ENCODE measurements around the gene MACROH2A1. TPM values are rescaled to one million over a fixed set of nuclear protein-coding genes. Genes with fewer than 3 reads are reported as not detected.
A peak's percentile ranks its signal among the peaks of the same experiment; 100 is the strongest.

MACROH2A1 gene
- total RNA-seq, 1 donor from 2014 or later, result 218 TPM

DNA sequence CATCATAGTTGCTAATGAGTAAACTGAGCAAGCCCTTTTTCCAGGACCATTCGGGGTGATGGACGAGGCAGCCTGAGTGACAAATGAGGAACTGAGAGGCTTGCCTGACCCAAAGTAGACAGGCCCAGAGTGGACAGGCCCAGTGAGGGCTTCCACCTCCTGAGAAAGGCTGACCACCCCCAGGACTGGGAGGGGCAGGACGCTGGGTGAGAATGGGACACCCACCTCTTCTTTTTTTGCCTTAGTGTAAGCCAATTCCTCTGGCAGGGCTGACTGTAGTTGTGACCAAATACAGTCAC is 68.3 kb downstream of the MACROH2A1 start:
- DNase-seq, result no peak

DNA sequence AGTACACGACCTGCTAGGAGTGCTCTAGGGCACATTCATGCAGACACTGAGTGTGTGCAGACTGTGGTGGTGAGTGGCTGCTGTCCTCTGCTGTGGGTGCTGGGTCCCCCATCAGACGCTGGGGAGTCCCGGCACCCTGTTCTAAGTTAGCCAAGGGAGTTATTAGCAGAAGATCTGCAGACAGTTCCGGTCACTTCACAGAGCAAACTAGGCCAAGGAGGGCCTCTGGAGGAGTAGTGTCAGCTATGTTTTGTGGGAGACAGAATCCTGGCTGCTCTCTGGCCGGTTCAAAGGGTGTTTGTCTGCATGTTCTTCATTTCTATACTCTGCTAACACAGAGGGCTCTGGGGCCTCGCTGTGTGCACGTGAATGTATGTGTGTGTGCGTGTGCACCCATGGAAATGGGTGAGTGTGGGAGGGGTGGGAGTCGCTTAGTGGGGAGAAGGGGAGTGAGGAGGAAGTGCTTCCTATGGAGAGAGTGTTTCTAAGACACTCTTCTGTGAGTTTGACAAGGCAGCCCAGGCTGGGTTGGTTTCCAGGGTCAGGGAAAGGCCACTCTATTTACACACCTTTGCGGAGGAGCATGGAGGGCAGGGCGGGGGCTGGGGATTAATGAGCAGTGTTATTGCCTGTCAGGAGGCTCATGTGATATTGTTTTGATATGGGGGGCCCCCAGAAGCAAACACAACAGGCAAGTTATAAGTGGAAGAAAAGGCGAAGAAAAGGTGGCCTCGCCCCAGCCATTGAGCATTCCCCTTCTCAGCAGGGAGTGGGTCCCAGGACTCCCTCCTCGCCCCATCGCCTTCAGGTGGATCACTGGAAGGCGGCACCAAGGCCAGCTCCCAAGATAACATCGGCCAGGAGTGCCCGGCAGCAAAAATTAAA is 68.9 kb downstream of the MACROH2A1 start:
- no peak for DNase-seq

DNA sequence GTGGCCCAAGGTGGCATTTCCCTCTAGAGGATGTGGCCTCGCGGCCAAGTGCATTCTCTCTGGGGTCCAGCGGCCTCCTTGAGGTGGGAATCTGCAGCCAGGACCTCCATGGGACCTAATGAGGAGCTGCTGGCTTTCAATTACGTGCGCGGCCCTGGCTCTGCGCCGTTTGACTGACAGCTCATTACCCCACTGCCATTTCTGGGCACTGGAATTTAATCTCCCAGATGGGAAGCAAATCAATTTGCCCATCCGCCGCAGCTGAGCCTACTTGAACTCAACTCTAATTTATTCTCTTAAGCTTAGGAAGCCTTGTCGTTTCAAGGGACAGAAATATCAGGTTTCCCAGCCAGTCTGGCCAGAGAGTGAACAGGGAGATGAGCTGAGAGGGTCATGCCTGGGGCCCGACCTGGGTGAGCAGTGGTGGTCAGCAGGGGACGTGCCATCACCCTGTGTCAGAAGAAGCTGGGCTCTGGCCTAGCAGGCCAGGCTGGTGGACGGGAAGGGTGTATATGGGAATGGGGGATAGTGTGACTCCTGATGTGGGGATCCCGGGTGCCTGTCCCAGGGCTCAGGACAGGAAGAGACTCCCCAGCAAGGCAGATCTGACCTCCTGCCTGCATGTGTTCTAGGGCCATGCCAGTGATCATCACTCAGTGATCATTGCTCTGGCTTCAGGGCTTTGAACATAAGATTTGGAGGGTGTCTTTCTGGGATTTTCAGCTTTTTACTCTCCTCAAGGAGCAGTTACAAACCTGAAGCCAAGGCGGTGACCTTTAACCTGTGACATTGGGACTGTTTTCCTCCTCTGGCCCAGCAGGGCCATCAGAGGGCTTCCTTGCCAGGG is 69.7 kb downstream of the MACROH2A1 start:
- DNase-seq, result peak; percentile 55

DNA sequence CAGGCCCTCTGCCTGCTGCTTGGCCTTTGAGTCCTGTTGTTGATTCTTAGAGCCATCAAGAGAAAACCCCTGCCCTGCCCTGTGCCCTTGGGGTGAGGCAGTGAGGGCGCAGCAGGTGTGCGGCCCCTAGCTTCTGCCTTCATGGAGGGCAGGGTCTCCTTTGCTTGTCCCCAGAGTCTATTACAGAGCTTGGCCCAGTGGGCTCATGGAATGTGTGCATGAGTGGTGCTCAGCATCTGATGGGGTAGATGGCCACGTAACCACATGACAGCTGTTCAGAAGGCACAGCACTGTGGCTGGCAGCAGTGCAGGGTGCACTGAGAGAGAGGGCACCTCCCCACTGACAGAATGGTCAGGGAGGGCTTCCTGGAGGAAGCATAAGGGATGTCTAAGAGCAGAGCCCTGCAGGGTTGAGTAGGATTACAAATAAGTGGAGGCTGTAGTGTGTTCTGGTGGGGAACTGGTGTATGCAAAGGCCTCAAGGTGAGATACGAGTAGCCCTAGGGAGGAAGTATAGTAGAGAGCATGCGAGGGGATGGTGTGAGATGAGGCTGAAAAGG is 70.8 kb downstream of the MACROH2A1 start:
- no peak for DNase-seq

DNA sequence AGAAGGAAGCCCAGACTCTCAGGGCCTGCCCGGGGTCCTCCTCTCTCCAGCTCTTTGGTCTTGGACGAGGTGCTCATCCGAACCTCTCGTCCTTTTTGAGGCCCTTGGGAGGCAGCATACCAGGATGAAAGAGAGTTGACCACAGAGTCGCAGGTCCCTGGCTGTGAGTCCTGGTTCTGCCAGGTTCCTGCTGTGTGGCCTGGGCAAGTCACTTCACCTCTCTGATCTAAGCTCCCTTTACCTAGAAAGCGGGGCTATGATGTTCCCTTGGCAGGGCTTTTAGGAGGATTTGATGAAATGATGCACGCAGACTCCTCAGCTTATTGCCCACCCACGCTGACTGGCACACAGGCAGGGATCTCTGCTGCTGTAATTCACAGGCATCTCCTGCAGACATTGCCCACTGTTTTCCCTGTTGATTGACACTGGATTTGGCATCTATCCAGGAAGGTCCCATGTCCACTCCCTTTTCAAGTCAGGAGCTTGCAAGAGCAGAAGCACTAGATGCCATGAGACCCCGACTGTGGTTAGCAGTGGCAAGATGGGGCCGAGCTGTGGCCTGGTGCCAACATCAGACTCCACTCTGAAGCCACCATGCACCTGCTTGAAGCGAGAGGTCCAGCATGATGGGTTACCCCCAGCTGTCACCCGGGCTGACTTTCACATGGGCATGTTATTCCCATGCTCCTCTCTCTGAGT is 71.5 kb downstream of the MACROH2A1 start:
- DNase-seq, result peak; percentile 72

DNA sequence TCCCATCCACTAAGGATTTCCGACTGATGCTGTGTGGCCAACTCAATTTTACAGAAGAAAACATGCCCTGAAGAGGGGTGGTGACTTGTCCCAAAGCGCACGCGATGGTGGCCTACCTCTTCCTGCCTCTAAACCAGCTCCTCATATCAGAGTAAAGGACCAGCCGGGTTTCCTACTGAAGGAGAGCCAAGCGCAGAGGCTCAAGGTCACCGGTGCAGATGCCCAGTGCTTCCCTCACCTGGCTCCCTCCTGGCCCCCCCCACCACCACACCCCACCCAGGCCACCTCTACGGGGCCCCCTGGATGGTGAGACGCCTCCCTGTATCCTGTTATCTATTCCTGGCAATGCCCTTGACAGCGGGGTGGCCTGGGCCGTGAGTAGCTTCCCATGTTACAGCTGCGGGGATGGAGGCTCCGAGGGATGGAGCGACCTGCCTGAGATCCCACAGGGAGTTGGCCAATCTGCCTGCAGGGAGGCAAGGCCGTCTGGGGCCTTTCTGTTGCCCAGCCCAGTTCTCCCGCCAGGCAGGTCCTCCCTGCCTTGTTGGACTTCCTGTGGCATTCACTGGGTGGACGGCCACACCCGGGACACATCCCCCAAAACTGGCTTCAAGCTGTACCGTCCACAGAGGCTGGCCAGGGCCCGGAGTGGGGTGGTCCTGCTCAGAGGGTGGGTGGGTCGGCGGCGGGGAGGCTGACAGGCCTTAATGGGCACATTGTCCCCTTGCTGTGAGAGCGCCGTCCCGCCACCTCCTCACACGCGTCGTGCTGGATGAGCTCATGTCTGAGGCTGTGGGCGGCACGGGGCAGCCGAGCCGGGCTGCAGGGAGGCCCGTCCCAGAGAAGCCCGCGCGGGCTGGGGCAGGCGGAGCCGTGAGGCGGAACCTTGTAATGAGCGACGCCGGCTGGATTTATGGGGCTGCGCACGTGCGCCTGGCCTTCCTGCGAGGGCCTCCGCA is 72.5 kb downstream of the MACROH2A1 start:
- no peak for DNase-seq

DNA sequence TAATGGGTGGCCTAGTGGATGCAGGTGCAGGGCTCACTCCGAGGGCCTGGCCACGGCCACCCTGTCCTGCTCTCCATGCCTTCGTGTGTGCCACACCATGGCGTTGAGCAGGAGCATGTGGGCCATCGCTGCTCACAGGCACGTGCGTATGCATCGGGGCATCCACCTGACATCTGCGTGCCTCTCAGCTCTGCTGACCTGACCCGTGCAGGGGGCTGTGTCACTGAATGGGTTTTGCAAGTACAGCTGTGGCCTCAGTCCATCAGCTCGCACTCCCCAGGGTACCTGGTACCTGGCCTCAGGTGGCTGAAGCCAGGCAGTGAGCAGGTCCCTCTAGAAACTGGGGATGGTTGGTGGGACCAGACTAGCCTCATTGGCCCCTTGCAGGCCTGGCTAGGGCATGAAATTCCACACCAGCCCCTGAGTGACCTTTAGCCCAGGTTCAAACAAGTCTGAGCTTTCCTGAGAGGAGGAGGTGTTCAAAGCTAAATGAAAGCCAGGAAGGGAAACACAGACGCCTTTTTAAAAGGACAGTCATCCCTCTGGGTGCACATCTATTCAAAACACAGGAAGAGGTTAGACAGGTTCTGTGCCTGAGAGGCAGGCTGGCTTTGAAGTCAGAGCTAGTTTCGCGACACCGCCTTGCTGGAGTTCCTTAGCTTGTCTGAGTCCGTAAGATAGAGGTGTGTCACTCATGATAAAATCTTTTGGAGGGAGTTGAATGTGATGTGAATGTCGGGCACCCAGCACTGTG is 74.0 kb downstream of the MACROH2A1 start:
- DNase-seq, result no peak

DNA sequence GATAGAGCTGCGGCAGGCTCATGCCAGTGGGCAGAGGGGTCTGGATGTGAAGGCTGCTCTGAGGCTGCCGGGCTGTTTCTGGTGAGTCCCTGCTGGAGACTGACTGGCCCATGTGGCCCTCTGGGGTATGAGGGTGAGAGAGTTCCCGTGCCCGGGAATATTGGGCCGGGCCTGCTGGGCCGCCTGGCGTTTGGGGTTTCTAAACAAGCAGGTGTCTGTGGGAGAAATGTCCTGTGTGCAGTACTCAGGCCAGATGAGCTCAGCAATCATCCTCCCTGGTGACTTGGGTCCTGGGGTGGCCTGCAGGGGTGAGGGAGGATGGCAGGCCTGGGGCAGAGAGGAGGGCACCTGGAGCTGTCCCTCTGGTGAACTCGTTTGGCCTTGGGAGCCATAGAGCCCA is 74.9 kb downstream of the MACROH2A1 start:
- no peak for DNase-seq

DNA sequence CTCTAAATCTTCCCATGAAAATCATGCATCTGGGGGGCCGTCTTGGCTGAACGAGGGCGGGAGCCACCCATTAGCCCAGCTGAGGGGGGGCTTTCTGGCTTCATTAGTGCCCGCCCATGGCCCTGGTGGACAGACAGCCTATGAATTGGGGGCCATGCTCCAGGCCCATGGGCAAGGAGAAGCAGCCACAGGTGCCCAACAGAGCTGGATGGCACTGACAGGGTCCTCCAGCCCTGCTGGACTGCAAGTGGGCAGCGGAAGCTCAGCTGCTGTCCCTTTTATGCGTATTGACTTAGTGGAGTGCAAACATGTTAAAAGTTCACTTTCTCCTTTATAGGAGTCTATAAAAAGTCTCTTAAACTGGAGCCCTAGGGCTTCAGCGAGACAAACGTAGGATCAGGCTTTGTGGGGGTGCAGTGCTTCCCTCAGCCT is 75.3 kb downstream of the MACROH2A1 start:
- no peak for DNase-seq

DNA sequence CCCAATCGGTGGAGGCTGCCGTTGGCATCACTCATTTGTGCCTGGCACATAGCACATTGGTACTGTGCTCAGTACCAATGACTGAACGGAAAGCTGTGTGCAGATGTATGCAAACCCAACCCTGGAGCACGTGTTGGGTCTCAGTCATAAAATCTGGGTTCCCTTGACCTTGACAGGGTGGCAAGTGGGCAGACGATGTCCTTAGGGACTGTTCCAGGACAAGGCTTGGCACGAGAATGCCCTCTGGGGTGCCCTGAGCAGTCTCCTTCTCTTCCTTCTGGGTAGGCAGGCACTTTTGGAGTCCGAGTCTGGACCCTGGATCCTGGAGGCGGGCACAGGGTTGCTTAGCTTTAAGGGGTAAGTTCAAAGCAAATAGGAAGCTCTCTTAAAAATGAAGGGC is 75.8 kb downstream of the MACROH2A1 start:
- DNase-seq, result no peak

DNA sequence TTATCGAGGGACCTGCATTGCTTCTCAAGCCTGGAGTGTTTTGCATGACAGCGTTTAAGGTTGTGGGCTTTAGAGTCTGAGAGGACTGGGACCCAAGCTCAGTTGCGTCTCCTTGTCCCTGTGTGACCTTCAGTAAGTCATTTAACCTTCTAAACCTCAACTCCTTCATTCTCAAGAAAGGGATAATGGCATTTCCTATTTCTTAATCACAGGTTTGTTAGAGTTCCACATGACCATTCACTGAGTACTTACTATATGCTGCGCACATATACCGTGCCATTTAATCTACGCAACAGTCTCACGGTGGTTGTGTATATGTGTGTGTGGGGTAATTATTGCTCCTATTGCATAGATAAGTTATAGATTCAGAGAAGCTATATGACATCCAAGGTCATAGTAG is 76.3 kb downstream of the MACROH2A1 start:
- DNase-seq, result no peak

DNA sequence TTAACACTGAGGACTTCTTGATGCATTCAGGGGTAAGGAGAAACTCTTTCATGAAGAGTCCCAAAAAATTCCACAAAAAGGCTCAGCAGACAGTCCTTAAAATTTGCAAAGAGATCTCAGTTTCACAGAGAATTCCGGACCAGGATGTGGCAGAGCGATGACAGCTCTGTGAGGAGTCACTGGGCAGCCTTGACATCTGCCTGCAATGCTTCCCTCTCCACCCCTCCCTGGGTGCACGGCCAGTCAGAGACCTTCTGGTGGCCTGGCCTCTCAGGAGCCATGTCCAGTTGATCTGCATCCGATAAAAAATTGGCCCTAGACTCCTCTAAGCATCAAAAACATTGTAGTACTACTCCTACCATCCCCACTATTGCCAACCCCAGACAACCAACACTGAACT is 76.8 kb downstream of the MACROH2A1 start:
- no peak for DNase-seq

DNA sequence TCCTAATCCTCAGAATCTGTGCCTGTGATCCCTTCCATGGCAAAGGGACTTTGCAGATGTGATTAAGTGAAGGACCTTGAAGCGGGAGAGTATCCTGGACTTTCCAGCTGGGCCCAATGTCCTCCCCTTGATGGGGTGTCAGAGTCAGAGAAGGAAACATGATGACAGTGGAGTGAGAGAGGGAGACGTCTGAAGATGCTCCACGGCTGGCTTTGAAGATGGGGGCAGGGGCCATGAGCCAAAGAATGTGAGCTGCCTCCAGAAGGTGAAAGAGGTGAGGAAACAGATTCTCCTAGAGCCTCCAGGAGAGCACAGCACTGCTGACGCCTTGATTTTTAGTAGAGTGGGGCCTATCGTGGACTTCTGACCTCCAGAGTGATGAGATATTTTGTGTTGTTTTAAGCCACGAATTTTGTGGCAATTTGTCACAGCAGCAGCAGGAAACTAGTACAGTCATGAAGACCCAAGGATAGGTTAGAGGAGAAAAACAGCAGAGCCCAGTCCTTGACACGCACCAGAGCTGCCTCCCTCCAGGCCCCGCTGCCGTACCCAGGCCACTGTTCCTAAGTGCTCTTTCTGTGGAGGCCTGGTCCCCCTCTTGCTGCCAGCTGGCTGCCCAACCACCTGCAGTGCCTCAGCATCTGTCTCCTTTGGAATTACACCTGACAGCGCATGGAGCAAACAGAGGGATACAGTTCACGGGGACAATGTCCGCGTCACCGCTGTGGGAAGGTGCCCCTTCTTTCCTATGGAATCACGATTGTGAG is 78.1 kb downstream of the MACROH2A1 start:
- no peak for DNase-seq

DNA sequence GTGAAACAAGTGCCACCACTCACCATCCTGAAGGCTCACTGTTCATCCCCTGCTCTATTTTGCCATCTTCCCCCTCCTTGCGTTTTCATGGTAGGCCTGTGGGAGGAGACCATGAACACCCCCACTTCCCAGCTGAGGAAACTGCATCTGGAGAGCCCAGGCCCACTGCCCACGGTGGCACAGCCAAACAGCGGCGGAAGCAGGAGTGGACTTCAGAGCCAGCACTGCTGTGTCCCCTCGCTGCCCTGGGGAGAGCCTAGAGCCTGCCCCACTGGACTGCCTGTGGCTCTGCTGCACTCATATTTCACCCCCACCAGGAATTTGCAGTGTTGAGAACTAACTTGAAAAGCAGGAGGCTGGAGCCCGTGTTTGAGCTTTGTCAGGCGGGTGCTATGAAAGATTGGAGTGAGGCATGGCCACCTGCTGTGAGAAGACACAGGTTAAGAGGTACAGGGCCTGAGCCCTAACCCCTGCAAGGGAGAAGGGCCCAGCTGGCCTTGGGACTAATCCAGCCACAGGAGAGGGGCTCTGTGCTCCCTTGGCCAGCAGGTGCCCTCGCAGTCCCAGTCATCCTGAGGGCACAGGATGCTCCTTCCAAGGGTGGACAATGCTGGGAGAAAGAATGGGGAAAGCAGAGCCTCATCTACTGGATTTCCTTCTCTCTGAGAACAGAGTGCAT is 79.0 kb downstream of the MACROH2A1 start:
- no peak for DNase-seq

DNA sequence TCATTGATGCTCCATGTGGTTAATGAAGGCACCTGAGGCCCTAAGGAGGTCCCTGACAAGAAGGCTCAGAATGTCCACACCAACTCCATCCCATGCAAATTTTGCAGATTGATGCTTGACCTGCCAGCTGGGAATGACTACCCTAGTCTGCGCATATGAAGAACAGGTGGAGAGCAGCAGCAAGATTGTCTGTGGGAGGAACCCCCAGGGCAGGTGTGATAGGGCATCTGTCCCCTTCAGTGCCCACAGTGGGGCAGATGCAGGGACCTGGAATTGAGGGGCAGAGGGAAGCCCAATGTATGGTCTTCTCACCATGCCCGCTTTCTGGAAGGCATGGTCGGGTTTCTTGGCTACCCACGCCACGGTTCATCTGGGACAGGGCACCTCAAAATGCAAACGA is 79.6 kb downstream of the MACROH2A1 start:
- no peak for DNase-seq

DNA sequence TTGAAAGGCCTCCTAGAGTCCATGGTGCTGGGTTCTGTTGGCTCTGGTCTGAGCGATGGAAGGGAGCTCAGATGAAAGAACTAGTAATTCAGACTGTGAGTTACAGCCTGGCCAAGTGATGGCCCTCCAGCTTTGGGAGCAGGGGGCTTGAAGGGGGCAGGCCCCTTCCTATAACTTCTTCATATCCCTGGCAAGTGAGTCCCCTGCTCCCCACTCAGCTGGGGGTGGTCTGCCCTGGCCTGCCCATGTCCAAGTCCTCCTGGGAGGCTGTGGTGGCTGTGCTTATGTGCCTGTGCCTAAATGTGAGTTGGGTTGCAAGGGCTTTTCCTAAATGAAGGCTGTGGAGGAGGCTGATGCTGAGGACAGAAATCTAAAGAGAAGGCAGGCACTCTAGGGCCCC is 80.1 kb downstream of the MACROH2A1 start:
- no peak for DNase-seq

DNA sequence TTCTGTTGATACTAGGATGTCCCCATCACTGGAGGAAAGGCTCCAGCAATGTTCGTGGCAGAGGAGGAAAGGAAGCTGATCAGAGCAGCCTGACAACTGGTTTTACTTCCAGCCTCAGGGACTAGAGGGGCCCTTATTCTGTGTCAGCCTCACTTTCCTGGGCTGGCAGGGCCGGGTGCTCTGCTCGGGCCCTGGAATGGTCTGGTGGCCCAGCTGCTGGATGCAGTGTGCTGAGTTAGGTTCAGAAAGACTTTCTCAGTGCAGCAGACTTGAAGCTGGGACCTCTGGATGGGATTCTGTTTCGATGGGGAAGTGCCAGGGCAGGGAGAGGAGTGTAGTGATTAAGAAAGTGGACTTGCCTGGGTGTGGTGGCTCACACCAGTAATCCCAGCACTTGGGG is 81.0 kb downstream of the MACROH2A1 start:
- no peak for DNase-seq

DNA sequence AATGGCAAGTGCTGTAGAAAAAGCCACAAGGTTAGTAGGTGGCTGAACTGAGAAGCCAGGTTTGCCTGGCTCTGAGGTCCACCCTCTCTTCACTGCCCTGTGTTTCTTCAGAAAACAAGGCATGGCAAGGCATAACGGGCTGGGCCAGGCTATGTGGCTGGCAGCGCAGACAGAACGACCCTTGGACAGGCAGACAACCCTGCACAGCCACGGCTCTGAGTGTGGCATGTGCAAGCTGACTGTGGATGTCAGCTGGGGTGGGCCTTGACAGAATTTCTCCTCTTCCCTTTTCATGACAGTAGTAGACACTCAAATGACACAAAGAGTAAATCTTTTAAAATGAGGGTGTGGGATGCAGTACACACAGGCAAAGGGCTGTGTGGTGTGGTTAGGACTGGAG is 81.7 kb downstream of the MACROH2A1 start:
- DNase-seq, result no peak

DNA sequence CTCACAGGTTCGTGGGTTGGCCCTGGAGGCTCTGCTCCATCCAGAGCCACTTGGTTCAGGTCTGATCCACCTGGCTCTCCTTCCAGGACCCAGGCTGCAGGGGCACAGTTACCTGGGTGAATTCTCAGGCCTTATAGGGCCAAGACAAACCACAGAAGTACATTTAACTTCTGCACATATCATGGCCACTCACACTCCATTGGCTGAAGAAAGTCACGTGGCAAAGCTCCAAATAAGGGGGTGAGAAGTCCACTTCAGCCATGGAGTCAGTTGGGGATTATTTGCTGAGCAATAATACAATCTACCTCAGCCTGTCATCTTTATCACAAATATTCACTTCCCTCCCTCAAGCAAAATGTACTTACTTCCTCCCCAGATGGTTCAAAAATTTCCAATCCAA is 83.6 kb downstream of the MACROH2A1 start:
- DNase-seq, result no peak

Measured in tongue (tissue), 2 donors.